Femur (tissue), 1 donor: ENCODE data around the gene CDCP1.

ENCODE experiments used
- DNase-seq: peaks from one replicate; pipeline ENCODE4 v3.0.0-alpha.2; 2017

CDCP1 gene

DNA sequence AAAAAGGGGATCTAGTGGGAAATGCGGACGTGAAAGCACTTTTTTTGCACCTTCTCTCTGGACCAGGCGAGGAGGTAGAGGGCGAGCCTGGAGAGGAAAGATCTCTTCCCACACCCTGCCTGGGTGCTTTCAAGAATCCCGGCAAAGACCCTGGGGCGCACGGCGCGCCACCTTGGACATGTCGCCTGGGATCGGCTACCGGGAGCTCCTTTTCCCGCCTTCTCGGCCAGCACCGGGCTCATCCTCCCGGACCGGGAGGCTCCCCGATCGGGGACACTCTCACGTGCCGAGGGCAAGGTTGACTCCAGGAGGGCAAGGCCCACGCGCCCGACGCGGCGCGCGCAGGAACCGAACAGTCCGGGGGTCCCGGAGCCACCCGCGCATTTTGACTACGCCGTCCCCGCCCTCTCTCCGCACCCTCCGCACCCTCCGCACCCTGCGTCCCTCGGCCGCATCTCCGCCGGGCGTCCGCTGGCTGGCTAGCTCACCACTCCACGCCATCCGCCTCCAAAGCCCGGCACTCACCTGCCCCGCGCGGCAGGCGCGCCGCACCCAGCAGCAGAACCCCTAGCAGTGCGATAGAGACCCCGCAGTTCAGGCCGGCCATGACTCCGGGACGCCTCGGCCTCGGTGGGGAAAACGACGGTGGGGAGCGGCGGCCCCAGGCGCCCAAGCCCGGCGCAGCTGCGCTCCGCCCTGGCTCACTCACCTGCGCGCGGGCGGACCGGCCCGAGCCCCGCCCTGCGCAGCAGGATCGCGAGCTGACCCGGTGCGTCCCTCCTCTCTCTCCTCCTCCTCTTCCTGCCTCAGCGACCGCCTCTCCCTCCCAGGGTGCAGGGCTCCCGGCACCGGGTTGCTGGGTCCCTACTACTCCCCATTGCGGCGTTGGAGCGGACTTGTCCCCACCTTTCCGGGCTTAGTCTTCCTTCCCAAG lies at the start of gene CDCP1:
Gene CDCP1, minus strand, starts transcription at position 698 of the 934 bp plus-strand sequence. Its CDS starts 91 bp downstream, at position 607.
- no peak for DNase-seq

DNA sequence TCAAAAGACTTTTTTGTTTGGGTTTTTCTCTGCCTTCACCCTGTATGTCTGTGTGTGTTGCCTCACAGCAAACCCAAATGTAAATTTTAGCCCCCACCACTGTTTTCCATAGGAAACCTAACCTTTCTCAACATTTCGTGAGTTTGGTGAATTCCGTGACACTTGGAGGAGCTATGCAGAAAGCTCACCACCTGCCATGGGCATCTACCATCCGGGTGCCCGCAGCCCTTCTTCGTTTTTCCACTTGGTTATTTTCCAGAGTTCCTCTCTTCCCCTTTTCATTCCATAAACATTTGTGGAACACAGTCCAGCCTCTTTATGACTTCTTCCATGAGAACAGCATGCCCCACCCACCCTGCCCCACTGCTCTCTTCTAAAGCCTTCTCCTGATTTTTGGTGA lies 48.6 kb upstream of the CDCP1 start:
- DNase-seq: no peak

DNA sequence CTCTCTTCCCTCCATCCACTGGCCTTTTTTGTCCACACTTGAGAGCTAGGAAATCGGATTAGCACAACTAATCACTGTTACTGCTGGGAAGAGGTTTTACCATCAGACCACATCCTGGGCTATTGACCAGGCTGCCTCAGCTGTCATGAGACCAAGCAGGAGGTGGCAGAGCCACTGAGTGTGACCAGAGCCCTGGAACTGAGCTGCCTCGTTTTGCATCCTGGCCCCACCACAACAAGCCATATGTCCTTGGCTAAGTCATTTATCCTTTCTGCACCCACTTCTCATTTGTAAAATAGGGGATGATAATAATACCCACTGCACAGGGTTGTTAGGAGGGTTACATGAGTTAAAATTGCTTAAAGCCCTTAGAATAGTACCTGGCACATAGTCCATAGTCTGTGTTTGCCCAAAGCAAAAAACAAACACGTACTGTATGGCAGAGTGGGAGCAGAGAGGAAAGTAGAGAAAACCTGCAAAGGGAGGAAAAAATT lies 45.8 kb upstream of the CDCP1 start:
- DNase-seq: no peak

DNA sequence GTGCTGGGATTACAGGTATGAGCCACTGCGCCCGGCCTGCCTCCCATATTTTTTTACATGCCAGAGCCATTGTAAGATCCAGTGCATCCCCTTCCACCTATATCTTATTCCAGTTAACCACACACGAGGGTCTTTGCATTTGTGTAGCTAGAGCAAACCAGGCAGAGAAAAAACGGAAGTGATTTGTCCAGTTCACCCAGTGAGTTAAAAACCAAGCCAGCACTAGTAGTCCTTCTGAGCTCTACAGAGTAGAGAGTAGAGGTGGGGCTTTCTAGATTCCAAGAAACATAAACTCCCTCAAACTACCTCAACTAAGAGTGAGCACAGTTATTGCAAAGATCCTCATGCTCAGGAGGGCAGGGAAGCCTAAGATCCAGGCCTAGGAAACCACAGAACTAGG lies 45.2 kb upstream of the CDCP1 start:
- DNase-seq: no peak

GRCh38 chr3:45188719-45189659 lies 42.8 kb upstream of the CDCP1 start:
- DNase-seq: no peak

DNA sequence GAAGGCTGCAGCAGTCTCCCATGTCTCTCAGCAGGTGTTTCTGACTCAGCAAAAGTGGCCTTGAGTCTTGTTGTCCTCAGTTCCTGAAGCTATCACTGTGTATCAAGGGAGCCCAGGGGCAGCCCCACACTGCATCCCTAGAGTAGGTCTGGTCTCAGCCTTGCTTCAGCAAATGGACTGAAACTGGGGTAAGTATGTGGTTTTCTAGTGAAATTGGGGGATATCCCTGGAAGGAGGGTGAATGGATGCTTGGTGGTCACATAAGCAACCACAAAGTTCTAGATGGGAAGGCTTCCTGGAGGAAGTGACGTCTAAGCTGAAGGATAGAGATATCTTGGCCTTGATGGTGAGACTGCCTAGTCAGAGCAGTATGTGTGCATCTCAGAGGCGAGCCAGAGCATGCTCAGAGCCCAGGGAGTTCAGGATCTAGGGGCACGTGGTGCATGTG lies 41.5 kb upstream of the CDCP1 start:
- no peak for DNase-seq

GRCh38 chr3:45186871-45187270 lies 40.7 kb upstream of the CDCP1 start:
- DNase-seq: no peak

DNA sequence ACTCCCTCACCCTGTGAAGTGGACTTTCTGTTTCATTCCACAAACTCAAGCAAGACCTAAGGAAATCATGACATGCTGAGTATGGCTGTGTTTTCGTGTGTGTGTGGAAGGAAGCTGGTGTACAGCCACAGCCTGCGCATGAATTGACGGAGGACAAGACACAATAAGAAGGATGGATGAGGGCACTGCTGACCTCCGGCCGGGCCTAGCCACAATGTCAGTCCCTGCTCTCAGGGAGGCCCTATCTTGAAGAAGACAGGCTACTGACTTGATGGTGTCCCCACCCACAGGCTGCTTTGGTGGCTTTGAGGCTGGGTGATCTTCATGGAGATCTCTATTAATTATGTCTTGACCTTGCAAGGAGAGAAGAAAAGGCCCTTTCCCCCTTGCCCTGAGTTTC lies 39.3 kb upstream of the CDCP1 start:
- DNase-seq: no peak

DNA sequence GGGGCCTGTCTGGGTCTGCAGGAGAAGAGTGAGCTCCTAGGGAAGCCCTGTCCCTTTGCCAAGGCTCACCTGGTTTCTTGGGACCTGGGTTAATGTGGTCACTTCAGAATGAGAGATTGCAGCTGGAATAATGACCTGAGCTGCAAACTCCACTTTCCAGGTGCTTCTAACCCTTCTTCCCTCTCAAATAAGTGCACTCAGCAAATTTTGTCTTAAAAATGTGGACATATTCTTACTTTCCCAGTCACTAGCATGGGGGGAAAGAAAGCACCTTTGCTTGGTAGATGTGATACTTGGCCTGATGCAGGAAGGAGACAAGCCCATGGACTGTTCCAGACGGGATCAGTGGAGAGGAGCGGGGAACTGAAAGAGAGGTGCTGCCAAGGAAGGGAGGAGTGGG lies 38.9 kb upstream of the CDCP1 start:
- no peak for DNase-seq

DNA sequence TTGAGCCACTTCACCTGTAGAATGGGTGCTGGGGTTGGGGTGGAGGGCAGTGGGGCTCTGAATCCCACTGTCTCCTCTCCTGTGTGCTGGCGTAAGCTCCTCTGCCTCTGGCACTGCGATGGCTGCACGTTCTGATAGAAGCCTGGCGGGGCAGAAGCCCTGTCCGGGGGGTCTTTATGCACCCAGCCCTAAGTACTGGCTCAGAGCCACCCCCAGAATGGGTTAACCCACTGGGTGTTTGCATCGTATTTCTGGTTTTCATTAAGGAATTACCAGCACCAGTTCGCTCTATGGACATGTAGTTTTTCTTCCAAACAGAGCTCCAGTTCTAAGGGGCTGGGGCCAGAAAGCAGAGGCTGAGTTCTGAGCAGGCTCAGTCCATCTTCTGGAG lies 37.7 kb upstream of the CDCP1 start:
- DNase-seq: no peak

DNA sequence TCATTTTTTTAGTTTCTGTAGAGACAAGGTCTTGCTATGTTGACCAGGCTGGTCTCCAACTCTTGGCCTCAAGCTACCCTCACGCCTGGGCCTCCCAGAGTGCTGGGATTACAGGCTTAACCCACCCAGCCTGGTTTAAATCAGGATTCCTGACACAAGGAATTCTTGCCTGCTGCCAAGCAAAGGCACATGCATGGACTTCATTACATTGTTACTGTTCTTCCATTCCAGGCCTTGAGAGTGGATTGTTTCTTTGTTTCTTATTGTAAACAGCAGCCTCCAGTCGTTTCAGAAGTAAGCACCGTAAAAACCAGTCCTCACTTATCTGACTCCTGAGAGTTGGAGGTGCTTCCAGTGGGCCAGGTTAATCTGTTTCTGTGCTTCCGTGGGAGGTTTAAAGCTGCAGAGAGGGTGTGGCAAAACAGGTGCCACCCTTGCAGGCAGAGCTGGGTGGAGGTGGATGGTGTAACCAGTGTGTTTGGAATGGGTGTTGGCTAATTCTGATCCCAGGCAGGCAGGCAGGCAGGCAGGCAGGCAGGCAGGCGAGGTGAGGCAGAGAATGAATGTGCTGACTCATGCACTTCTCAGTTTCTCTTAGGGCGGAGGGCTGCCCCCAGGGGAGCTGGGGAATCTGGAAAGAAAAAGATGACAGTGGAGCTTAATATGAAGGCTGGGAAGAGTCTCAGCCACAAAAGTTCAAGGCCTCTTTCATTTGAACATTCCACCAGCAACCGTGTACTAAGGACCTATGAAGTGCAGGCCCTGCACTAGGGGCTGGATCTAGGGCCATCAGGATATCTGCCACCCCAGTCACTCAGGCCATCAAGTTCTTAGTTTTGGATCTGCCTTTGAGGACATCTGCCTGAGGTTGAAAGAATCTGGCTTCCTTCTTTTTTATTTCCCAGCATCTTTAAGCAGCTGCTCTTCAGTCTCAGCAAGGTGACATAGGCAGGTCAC lies 37.0 kb upstream of the CDCP1 start:
- peak; percentile 30 for DNase-seq

- DNase-seq: no peak
Measured at GRCh38 chr3:45181496-45181895, 35.3 kb upstream of the CDCP1 start.

- no peak for DNase-seq
Measured at GRCh38 chr3:45180899-45181298, 34.7 kb upstream of the CDCP1 start.

GRCh38 chr3:45180051-45180450 lies 33.9 kb upstream of the CDCP1 start:
- DNase-seq: no peak

DNA sequence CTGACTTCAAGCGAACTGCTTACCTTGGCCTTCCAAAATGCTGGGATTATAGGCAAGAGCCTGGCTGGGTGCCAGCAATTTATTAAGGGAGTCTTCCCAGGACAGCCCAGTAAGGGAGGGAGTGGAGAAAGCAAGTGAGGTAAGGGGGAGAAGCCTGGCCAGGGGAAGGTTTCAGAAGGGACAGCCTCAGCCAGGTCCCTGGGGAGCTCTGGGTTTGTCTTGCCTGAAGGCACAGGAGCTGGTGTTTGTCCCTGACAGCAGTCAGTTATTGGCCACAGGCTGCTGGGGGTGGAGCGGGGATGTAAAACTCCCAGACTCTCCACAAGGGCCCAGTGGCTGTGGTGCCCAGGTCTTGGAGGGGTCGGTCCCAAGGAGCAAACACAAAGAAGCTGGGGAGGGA lies 33.0 kb upstream of the CDCP1 start:
- no peak for DNase-seq

DNA sequence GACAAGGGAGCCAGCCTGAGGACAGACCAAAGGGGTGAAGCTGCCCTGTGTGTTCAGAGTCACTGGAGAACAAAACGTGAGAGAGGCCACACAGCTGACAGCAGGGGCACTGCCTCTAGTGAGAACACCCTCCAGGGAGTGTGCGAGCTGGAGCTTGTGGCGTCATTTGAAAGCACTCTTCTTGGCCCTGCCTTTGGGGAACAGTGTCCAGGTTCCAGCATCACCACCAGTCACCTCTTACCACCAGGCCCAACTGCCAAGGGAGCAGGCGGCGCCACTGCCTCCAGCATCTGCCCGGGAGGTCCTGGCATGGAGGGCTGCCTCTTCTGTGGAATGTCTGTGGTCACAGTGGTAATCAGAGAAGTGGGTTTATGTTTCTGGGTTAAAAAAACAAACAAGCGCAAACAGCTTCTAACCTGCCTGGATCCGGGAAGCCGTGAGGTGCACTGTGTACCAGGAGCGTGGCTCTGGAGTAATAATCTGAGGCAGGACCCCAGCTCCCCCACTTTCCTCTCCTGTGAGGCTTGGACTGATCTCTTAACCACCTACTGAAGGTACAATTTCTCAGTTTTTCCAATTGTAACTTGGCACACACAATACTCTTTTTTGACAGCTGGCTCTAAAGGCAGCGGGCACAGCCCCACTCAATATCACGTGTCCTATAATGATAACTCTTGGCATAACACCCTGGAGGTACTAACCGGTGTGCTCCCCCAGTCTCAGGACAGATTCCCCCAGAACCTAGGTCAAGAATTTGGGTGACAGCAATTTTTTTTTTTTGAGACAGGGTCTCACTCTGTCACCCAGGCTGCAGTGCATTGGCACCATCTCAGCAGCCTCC lies 32.2 kb upstream of the CDCP1 start:
- peak; percentile 35 for DNase-seq

GRCh38 chr3:45176912-45177311 lies 30.7 kb upstream of the CDCP1 start:
- DNase-seq: no peak

DNA sequence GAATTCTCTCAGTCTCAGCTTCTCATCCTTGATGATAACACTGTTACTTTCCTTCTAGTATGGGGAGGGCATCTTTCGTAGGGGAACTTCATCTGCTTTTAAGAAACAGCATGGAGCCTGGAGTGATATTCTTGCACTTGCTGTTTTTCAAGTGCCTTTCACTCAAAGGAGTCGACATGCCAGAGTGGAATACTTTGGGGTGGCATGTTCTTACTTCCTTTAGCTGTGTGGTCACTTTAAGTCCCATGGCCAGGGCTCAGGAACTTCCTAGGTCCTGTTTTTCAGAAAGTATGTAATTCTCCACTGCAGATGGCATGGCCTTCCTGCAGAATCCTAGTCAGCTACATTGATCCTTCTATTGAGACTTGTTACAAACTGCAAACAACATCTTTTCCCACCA lies 28.1 kb upstream of the CDCP1 start:
- DNase-seq: no peak

- no peak for DNase-seq
Measured at GRCh38 chr3:45173776-45174175, 27.6 kb upstream of the CDCP1 start.

- DNase-seq: no peak
Measured at GRCh38 chr3:45171283-45171682, 25.1 kb upstream of the CDCP1 start.

GRCh38 chr3:45170096-45170495 lies 23.9 kb upstream of the CDCP1 start:
- no peak for DNase-seq
